Measurements from ENCODE around the gene DNAJB5.

GRCh38 chr9:34959461-34959860 lies 30.1 kb upstream of the DNAJB5 start:
- TF ChIP-seq, protein P1, sequence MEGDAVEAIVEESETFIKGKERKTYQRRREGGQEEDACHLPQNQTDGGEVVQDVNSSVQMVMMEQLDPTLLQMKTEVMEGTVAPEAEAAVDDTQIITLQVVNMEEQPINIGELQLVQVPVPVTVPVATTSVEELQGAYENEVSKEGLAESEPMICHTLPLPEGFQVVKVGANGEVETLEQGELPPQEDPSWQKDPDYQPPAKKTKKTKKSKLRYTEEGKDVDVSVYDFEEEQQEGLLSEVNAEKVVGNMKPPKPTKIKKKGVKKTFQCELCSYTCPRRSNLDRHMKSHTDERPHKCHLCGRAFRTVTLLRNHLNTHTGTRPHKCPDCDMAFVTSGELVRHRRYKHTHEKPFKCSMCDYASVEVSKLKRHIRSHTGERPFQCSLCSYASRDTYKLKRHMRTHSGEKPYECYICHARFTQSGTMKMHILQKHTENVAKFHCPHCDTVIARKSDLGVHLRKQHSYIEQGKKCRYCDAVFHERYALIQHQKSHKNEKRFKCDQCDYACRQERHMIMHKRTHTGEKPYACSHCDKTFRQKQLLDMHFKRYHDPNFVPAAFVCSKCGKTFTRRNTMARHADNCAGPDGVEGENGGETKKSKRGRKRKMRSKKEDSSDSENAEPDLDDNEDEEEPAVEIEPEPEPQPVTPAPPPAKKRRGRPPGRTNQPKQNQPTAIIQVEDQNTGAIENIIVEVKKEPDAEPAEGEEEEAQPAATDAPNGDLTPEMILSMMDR (conservative IDR thresholded peaks at IDR 0.05; ENCODE audit: low read length): no peak
- TF ChIP-seq EZH2phosphoT487 (IDR thresholded peaks at IDR 0.05; ENCODE audit: borderline replicate concordance): no peak
